HG03196 (cell line): Measurements from ENCODE around the gene UNC50.
A peak's percentile ranks its signal among the peaks of the same experiment; 100 is the strongest.
"Not testable (repeated sequence)": the region's sequence is repeated elsewhere in the genome, so short reads cannot be mapped to it uniquely, and the experiment has no call there.

Source experiments
- ATAC-seq: cut with Tn5 transposase; IDR thresholded peaks from one replicate; pipeline ENCODE4 v1.9.1; 2021; ENCODE audit not compliant: unreplicated experiment

Gene UNC50

GRCh38 chr2:98608962-98609604 lies 694 bp downstream of the UNC50 start:
- ATAC-seq = peak; percentile 16

- ATAC-seq = no peak
Observed at GRCh38 chr2:98614024-98614739, 5.8 kb downstream of the UNC50 start.

GRCh38 chr2:98615481-98615880 lies 7.1 kb downstream of the UNC50 start:
- no peak for ATAC-seq

GRCh38 chr2:98617149-98617548 lies 8.8 kb downstream of the UNC50 start:
- no peak for ATAC-seq

GRCh38 chr2:98623657-98624056 lies 15.3 kb downstream of the UNC50 start:
- no peak for ATAC-seq

GRCh38 chr2:98632351-98632750 lies 24.0 kb downstream of the UNC50 start:
- ATAC-seq = no peak

- ATAC-seq = no peak
Observed at GRCh38 chr2:98634406-98635092, 26.2 kb downstream of the UNC50 start.

- no peak for ATAC-seq
Observed at GRCh38 chr2:98637401-98638147, 29.2 kb downstream of the UNC50 start.

GRCh38 chr2:98643496-98644100 lies 35.2 kb downstream of the UNC50 start:
- no peak for ATAC-seq

- no peak for ATAC-seq
Observed at GRCh38 chr2:98647636-98648035, 39.2 kb downstream of the UNC50 start.

GRCh38 chr2:98648451-98648850 lies 40.1 kb downstream of the UNC50 start:
- no peak for ATAC-seq

- ATAC-seq = no peak
Observed at GRCh38 chr2:98649135-98649991, 41.0 kb downstream of the UNC50 start.

- no peak for ATAC-seq
Observed at GRCh38 chr2:98649992-98650375, 41.6 kb downstream of the UNC50 start.

- no peak for ATAC-seq
Observed at GRCh38 chr2:98650998-98651397, 42.6 kb downstream of the UNC50 start.

GRCh38 chr2:98654699-98655495 lies 46.5 kb downstream of the UNC50 start:
- ATAC-seq = no peak

- ATAC-seq = no peak
Observed at GRCh38 chr2:98656800-98657199, 48.4 kb downstream of the UNC50 start.

GRCh38 chr2:98658816-98659490 lies 50.6 kb downstream of the UNC50 start:
- ATAC-seq = no peak

GRCh38 chr2:98659491-98659840 lies 51.1 kb downstream of the UNC50 start:
- ATAC-seq = not testable (repeated sequence)
